Activated CD4-positive, alpha-beta T cell treated with anti-CD3 and anti-CD28 coated beads for 48 hours (primary cell): Measurements from ENCODE around the gene ZNF652.
A peak's percentile ranks its signal among the peaks of the same experiment; 100 is the strongest.

ENCODE experiments used
- DNase-seq: peaks from one replicate; pipeline ENCODE4 v3.0.0-alpha.2; 2020

ZNF652 gene

GRCh38 chr17:49356320-49356719 lies 5.7 kb downstream of the ZNF652 start:
- DNase-seq = no peak

- no peak for DNase-seq
These were observed 8.4 kb downstream of the ZNF652 start for GRCh38 chr17:49353607-49354006.

GRCh38 chr17:49352587-49353154 lies 9.4 kb downstream of the ZNF652 start:
- no peak for DNase-seq

GRCh38 chr17:49351572-49352140 lies 10.4 kb downstream of the ZNF652 start:
- no peak for DNase-seq

GRCh38 chr17:49349541-49349940 lies 12.5 kb downstream of the ZNF652 start:
- DNase-seq = no peak

- DNase-seq = no peak
These were observed 17.1 kb downstream of the ZNF652 start for GRCh38 chr17:49344914-49345313.

GRCh38 chr17:49343273-49343672 lies 18.8 kb downstream of the ZNF652 start:
- DNase-seq = peak; percentile 18

GRCh38 chr17:49342575-49342936 lies 19.5 kb downstream of the ZNF652 start:
- no peak for DNase-seq

- no peak for DNase-seq
These were observed 20.7 kb downstream of the ZNF652 start for GRCh38 chr17:49341356-49341755.

- DNase-seq = no peak
These were observed 22.7 kb downstream of the ZNF652 start for GRCh38 chr17:49339354-49339753.

- DNase-seq = no peak
These were observed 23.2 kb downstream of the ZNF652 start for GRCh38 chr17:49338883-49339282.

GRCh38 chr17:49337884-49338283 lies 24.2 kb downstream of the ZNF652 start:
- DNase-seq = peak; percentile 24

GRCh38 chr17:49334744-49335512 lies 27.1 kb downstream of the ZNF652 start:
- DNase-seq = no peak

GRCh38 chr17:49333804-49334203 lies 28.2 kb downstream of the ZNF652 start:
- DNase-seq = no peak

- no peak for DNase-seq
These were observed 33.9 kb downstream of the ZNF652 start for GRCh38 chr17:49327835-49328784.

- DNase-seq = no peak
These were observed 36.1 kb downstream of the ZNF652 start for GRCh38 chr17:49325980-49326379.

GRCh38 chr17:49318435-49318965 lies 43.5 kb downstream of the ZNF652 start:
- DNase-seq = no peak

GRCh38 chr17:49316889-49317675 lies 45.0 kb downstream of the ZNF652 start:
- DNase-seq = no peak

GRCh38 chr17:49316258-49316570 lies 45.8 kb downstream of the ZNF652 start:
- no peak for DNase-seq

- peak; percentile 85 for DNase-seq
These were observed 46.3 kb downstream of the ZNF652 start for GRCh38 chr17:49315551-49316257.

- no peak for DNase-seq
These were observed 49.3 kb downstream of the ZNF652 start for GRCh38 chr17:49312722-49313121.

- no peak for DNase-seq
These were observed 62.1 kb downstream of the ZNF652 start for GRCh38 chr17:49299996-49300395.
